GM21529 (cell line): Measurements from ENCODE around the gene PKD1.
"Not testable (repeated sequence)": the region's sequence is repeated elsewhere in the genome, so short reads cannot be mapped to it uniquely, and the experiment has no call there.

Experiments used
- ATAC-seq: cut with Tn5 transposase; IDR thresholded peaks from one replicate; pipeline ENCODE4 v1.9.1; 2021; ENCODE audit not compliant: unreplicated experiment

PKD1 gene

GRCh38 chr16:2135770-2136490 is at the start of gene PKD1:
PKD1 (minus strand) TSS chr16:2135898; CDS start chr16:2135689, 209 bp downstream.
- ATAC-seq, result not testable (repeated sequence)

- ATAC-seq, result no peak
Observed at GRCh38 chr16:2184962-2185361, 49.3 kb upstream of the PKD1 start.

GRCh38 chr16:2184346-2184745 is 48.6 kb upstream of the PKD1 start:
- no peak for ATAC-seq

GRCh38 chr16:2183671-2184070 is 48.0 kb upstream of the PKD1 start:
- ATAC-seq, result no peak

GRCh38 chr16:2181952-2182351 is 46.3 kb upstream of the PKD1 start:
- no peak for ATAC-seq

- no peak for ATAC-seq
Observed at GRCh38 chr16:2180962-2181923, 45.5 kb upstream of the PKD1 start.

GRCh38 chr16:2180461-2180860 is 44.8 kb upstream of the PKD1 start:
- no peak for ATAC-seq

GRCh38 chr16:2179576-2179975 is 43.9 kb upstream of the PKD1 start:
- ATAC-seq, result no peak

- no peak for ATAC-seq
Observed at GRCh38 chr16:2179107-2179501, 43.4 kb upstream of the PKD1 start.

- ATAC-seq, result no peak
Observed at GRCh38 chr16:2178321-2179106, 42.8 kb upstream of the PKD1 start.

- no peak for ATAC-seq
Observed at GRCh38 chr16:2177561-2177960, 41.9 kb upstream of the PKD1 start.

GRCh38 chr16:2177101-2177500 is 41.4 kb upstream of the PKD1 start:
- no peak for ATAC-seq

- ATAC-seq, result no peak
Observed at GRCh38 chr16:2176047-2176446, 40.3 kb upstream of the PKD1 start.

GRCh38 chr16:2175454-2175853 is 39.8 kb upstream of the PKD1 start:
- ATAC-seq, result no peak

GRCh38 chr16:2174396-2175131 is 38.9 kb upstream of the PKD1 start:
- no peak for ATAC-seq

GRCh38 chr16:2173916-2174315 is 38.2 kb upstream of the PKD1 start:
- ATAC-seq, result no peak

- ATAC-seq, result no peak
Observed at GRCh38 chr16:2173366-2173765, 37.7 kb upstream of the PKD1 start.

GRCh38 chr16:2172688-2173335 is 37.1 kb upstream of the PKD1 start:
- ATAC-seq, result no peak

GRCh38 chr16:2171601-2172178 is 36.0 kb upstream of the PKD1 start:
- no peak for ATAC-seq
